CD14-positive monocyte (primary cell): ENCODE results near the gene TDP1. TPM values are rescaled to one million over a fixed set of nuclear protein-coding genes. Genes with fewer than 3 reads are reported as not detected.

Experiments
- DNase-seq, 3 donors: peaks; one replicate each; pipeline ENCODE4 v3.0.0-alpha.2; 2011 to 2022
- H2AFZ ChIP-seq: 2 replicates; pipeline ENCODE4 v1.6.0; 2012; ENCODE audit warnings: mild to moderate bottlenecking, low read depth, low read length, inconsistent platforms; ENCODE audit not compliant: insufficient read depth, poor library complexity, severe bottlenecking
- H3K27ac ChIP-seq, 2 donors: 1 replicate in 1 of 2; 2 replicates in 1 of 2; pipeline ENCODE4 v1.5.1; 2012 to 2013; ENCODE audit warnings: low read length in 2 of 2, control low read depth in 1 of 2, inconsistent platforms in 1 of 2, low read depth in 1 of 2, mild to moderate bottlenecking in 1 of 2
- H3K27me3 ChIP-seq, 2 donors: one replicate each; pipeline versions ENCODE4 v1.6.0 to v1.6.1; 2011 to 2013; ENCODE audit warnings: low read length in 2 of 2; ENCODE audit not compliant: control insufficient read depth in 2 of 2, insufficient read depth in 2 of 2
- H3K36me3 ChIP-seq, 2 donors: replicated peaks in 1 of 2; 1 replicate in 1 of 2; 2 replicates in 1 of 2; pipeline versions ENCODE4 v1.5.1 to v1.6.1; 2012 to 2013; ENCODE audit warnings: low read length in 2 of 2, control low read depth in 1 of 2, inconsistent platforms in 1 of 2, mild to moderate bottlenecking in 1 of 2; ENCODE audit not compliant: insufficient read depth in 2 of 2, control insufficient read depth in 1 of 2
- H3K4me1 ChIP-seq, 2 donors: 1 replicate in 1 of 2; 2 replicates in 1 of 2; pipeline versions ENCODE4 v1.5.1 to v1.6.1; 2012 to 2013; ENCODE audit warnings: low read length in 2 of 2, control low read depth in 1 of 2, inconsistent platforms in 1 of 2, mild to moderate bottlenecking in 1 of 2, moderate library complexity in 1 of 2; ENCODE audit not compliant: insufficient read depth in 2 of 2, control insufficient read depth in 1 of 2
- H3K4me2 ChIP-seq: replicated peaks from 2 replicates; pipeline ENCODE3; 2012; ENCODE audit warnings: low read length, moderate library complexity, mild to moderate bottlenecking; ENCODE audit not compliant: poor library complexity, severe bottlenecking; ENCODE audit errors: extremely low read depth
- H3K4me3 ChIP-seq, 3 experiments: fragments of 200-600 bp in 1 of 3; sonication (generic) in 1 of 3; replicated peaks in 1 of 3; 1 replicate in 2 of 3; 2 replicates in 1 of 3; pipeline ENCODE4 v1.5.1; 2011 to 2013; ENCODE audit warnings: low read length in 3 of 3, mild to moderate bottlenecking in 3 of 3, control low read depth in 2 of 3, low read depth in 2 of 3, inconsistent platforms in 1 of 3, moderate library complexity in 1 of 3
- H3K79me2 ChIP-seq: 2 replicates; pipeline ENCODE4 v1.6.0; 2012; ENCODE audit warnings: mild to moderate bottlenecking, control low read depth, inconsistent platforms, low read length, moderate library complexity; ENCODE audit not compliant: insufficient read depth
- H3K9ac ChIP-seq: 2 replicates; pipeline ENCODE4 v1.6.0; 2017; ENCODE audit warnings: low read length, mild to moderate bottlenecking; ENCODE audit not compliant: insufficient read depth, poor library complexity, severe bottlenecking
- H3K9me3 ChIP-seq, 2 donors: replicated peaks in 1 of 2; 1 replicate in 1 of 2; 2 replicates in 1 of 2; pipeline versions ENCODE4 v1.5.1 to v1.6.1; 2012 to 2013; ENCODE audit warnings: low read length in 2 of 2, control low read depth in 1 of 2; ENCODE audit not compliant: control insufficient read depth in 1 of 2, insufficient read depth in 1 of 2
- H4K20me1 ChIP-seq: 2 replicates; pipeline ENCODE4 v1.6.0; 2012; ENCODE audit warnings: mild to moderate bottlenecking, low read length, control low read depth, moderate library complexity; ENCODE audit not compliant: insufficient read depth
- H3K27ac Mint-ChIP-seq, 7 donors: one replicate each; pipeline ENCODE4 v1.8.0; 2020; ENCODE audit warnings: mild to moderate bottlenecking in 7 of 7, mixed read lengths in 7 of 7, moderate library complexity in 6 of 7, inconsistent platforms in 2 of 7
- H3K27me3 Mint-ChIP-seq, 3 donors: one replicate each; pipeline ENCODE4 v1.8.0; 2021 to 2022; ENCODE audit warnings: low read depth in 3 of 3, mild to moderate bottlenecking in 3 of 3, mixed read lengths in 3 of 3, moderate library complexity in 3 of 3, inconsistent platforms in 1 of 3
- H3K36me3 Mint-ChIP-seq, 2 donors: one replicate each; pipeline ENCODE4 v1.8.0; 2020; ENCODE audit warnings: mixed read lengths in 2 of 2, inconsistent platforms in 1 of 2, mild to moderate bottlenecking in 1 of 2
- H3K4me1 Mint-ChIP-seq: one replicate; pipeline ENCODE4 v1.8.0; 2020; ENCODE audit warnings: mild to moderate bottlenecking, mixed read lengths
- H3K4me3 Mint-ChIP-seq, 2 donors: one replicate each; pipeline ENCODE4 v1.8.0; 2020; ENCODE audit warnings: mild to moderate bottlenecking in 2 of 2, mixed read lengths in 2 of 2, moderate library complexity in 1 of 2
- H3K9me3 Mint-ChIP-seq, 7 donors: one replicate each; pipeline ENCODE4 v1.8.0; 2020 to 2022; ENCODE audit warnings: mixed read lengths in 7 of 7, mild to moderate bottlenecking in 6 of 7, moderate library complexity in 6 of 7, inconsistent platforms in 2 of 7
- CTCF ChIP-seq: fragments of 200-600 bp; IDR thresholded peaks from one replicate; pipeline ENCODE4 v1.8.0; 2022; ENCODE audit warnings: antibody characterized with exemption, mild to moderate bottlenecking
- WGBS: methylation state at CpG from one replicate; pipeline ENCODE4 v1.1.5; 2013; ENCODE audit warnings: missing lambda C conversion rate; ENCODE audit not compliant: insufficient coverage; 5-methylcytosine and 5-hydroxymethylcytosine counted together
- intact Hi-C, 2 donors: fragments of 100-400 bp; cut with micrococcal nuclease; formaldehyde crosslinking; loops; one replicate each; pipeline versions ENCODE4 v1.15.0 to v1.15.1; 2023
- polyA plus RNA-seq, 3 donors: library from polyadenylated mRNA; depleted of rRNA in 1 of 3; unstranded in 2 of 3; stranded (reverse) in 1 of 3; fragments of 300-500 nt in 2 of 3; fragments of >200 nt in 1 of 3; fragmentation: Illumina TruSeq in 2 of 3; gene quantifications; 1 replicate in 2 of 3; 2 replicates in 1 of 3; pipeline ENCODE4 v1.2.3, GENCODE V29; 2012 to 2021

The TDP1 gene
- polyA plus RNA-seq, 3 donors, result 9.2 to 13.4 (median 10.6) TPM

DNA sequence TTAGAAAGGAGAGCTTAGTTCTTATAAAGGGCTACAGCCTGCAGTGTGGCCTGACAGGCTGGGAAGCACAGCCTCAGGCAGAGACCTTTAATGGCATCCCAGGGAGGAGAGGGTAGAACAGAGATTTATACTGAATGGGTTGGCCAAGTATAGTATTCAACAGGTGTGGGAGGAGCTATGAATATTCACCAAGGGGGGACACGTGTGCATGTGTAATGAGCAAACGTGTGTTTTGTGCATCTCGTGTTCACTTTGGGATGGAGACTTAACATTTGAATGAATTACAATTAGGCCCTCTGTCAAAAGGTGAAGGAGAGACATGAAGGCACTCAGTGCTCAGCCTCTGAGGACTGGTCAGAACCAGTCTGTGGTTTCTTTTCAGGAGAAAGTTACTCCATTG, 5.2 kb downstream of the TDP1 start:
- H3K4me1 ChIP-seq, result peaks cover 10 to 14% of the 10 kb centered on the region in 2 donors
- H3K9me3 Mint-ChIP-seq, result peaks cover 0 to 7% (median 0%) of the 10 kb centered on the region in 7 donors
- peaks cover 0 to 4% of the 10 kb centered on the region in 2 donors for H3K9me3 ChIP-seq
- H3K36me3 ChIP-seq, result peaks cover 23 to 45% of the 10 kb centered on the region in 2 donors
- H3K27ac ChIP-seq, result no peak overlapping the region
- no peaks in the 10 kb centered on the region for H3K27me3 ChIP-seq
- H3K4me1 Mint-ChIP-seq, result peaks cover 21% of the 10 kb centered on the region
- 84% methylated on average over 3 of the region's 3 CpGs for WGBS
- no peak overlapping the region for H3K4me3 Mint-ChIP-seq
- intact Hi-C loops, result no loop called here
- H3K27ac Mint-ChIP-seq, result peak overlapping the region in 1 of 7 donors; percentile 76
- H3K79me2 ChIP-seq, result peaks cover 61% of the 10 kb centered on the region
- peaks cover 0 to 4% (median 0%) of the 10 kb centered on the region in 3 donors for H3K27me3 Mint-ChIP-seq
- H3K4me2 ChIP-seq, result no peak overlapping the region
- H2AFZ ChIP-seq, result no peak overlapping the region
- no peak for TF ChIP-seq CTCF
- H3K4me3 ChIP-seq, result no peak overlapping the region
- H4K20me1 ChIP-seq, result no peaks in the 10 kb centered on the region
- H3K9ac ChIP-seq, result no peak overlapping the region
- DNase-seq, result no peak
- peaks cover 38 to 42% of the 10 kb centered on the region in 2 donors for H3K36me3 Mint-ChIP-seq

DNA sequence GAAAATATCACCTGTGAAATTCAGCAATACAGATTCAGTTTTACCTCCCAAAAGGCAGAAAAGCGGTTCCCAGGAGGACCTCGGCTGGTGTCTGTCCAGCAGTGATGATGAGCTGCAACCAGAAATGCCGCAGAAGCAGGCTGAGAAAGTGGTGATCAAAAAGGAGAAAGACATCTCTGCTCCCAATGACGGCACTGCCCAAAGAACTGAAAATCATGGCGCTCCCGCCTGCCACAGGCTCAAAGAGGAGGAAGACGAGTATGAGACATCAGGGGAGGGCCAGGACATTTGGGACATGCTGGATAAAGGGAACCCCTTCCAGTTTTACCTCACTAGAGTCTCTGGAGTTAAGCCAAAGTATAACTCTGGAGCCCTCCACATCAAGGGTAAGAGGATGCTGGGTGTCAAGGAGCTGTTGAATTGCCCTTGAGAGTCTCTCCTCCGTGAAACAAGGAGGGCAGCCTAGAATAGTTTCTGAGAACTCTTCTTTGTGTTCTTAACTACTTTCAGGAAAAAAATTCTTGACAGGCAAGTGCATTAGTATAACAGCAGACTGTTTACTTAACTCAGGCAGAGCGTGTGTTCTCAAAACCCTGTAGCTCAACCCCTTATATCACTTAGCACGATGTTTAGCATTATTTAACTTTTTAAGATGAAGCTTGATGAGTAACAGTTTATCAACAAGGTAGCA, 7.7 kb downstream of the TDP1 start:
- Mint-ChIP-seq H3K27me3 (peaks cover 0 to 2% (median 0%) of the 10 kb centered on the region in 3 donors), H3K36me3 (peaks cover 40 to 55% of the 10 kb centered on the region in 2 donors), H3K9me3 (peaks cover 0 to under 1% (median 0%) of the 10 kb centered on the region in 7 donors), H3K4me1 (peaks cover 5% of the 10 kb centered on the region), H3K27ac (peak overlapping the region in 1 of 7 donors; percentile 12), H3K4me3 (peak overlapping the region in 1 of 2 donors; percentile 17)
- 83% methylated on average over 4 of the region's 10 CpGs for WGBS
- H3K36me3 ChIP-seq, result peaks cover 40 to 62% of the 10 kb centered on the region in 2 donors
- H3K4me3 ChIP-seq, result no peak overlapping the region
- no peaks in the 10 kb centered on the region for H4K20me1 ChIP-seq
- no peak for DNase-seq
- intact Hi-C loops, result no loop called here
- no peaks in the 10 kb centered on the region for H3K27me3 ChIP-seq
- TF ChIP-seq CTCF, result no peak
- H3K9ac ChIP-seq, result no peak overlapping the region
- H3K27ac ChIP-seq, result no peak overlapping the region
- H3K4me2 ChIP-seq, result no peak overlapping the region
- H3K9me3 ChIP-seq, result no peaks in the 10 kb centered on the region
- no peaks in the 10 kb centered on the region for H3K4me1 ChIP-seq
- H3K79me2 ChIP-seq, result peaks cover 46% of the 10 kb centered on the region
- no peak overlapping the region for H2AFZ ChIP-seq
